ENCODE measurements around the gene ZNF57.
"Not testable (repeated sequence)": the region's sequence is repeated elsewhere in the genome, so short reads cannot be mapped to it uniquely, and the experiment has no call there.

Gene ZNF57

DNA sequence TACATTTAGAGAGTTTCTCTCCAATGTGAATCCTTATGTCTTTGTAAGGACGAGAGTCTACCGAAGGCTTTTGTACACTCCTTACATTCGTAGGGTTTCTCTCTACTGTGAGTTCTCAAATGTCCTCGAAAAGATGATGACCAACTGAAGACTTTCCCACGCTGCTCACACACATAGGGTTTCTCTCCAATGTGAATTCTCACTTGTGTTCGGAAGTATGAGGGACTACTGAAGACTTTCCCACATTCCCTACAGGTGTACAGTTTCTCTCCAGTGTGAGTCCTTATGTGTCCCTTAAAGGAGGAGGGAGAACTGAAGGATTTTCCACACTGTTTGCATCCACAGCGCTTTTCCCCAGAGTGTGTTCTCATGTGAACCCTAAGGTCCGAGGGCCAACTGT lies 4.0 kb upstream of the ZNF57 start:
- no peak for DNase-seq (ENCODE audit: low read depth in 2 of 2)

DNA sequence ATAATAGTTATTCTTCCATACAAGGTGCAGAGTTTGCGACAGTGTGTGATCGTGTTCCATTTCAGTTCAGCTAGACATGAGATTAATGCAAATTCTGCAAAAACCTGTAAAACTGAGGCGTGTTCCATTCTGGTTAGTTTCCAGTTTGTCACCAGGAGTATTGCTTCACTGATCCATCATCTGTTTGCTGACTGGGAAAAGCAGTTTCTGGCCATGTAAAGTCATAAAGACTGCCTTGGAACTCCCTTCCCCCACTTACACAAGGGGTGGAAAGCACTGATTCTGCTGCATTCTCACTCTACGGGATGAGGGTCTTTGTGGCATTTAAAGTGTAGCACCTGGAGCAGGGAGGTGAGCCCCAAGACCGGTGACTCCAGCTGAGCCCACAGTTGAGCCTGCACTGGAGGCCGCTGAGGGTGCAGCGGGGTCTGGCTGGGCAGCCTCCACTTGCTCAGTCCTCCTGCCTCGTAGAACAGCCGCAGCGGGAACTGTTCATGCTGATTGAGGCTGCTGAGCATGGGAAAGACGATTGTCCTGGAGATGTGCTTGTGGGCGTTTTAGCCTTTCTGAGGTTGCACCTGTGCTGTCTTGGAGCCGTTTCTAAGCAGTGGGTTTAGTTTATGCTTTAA lies 2.0 kb downstream of the ZNF57 start:
- no peak for DNase-seq (ENCODE audit: low read depth in 2 of 2)

GRCh38 chr19:2903326-2903725 lies 2.6 kb downstream of the ZNF57 start:
- not testable (repeated sequence) for DNase-seq (ENCODE audit: low read depth in 2 of 2)

DNA sequence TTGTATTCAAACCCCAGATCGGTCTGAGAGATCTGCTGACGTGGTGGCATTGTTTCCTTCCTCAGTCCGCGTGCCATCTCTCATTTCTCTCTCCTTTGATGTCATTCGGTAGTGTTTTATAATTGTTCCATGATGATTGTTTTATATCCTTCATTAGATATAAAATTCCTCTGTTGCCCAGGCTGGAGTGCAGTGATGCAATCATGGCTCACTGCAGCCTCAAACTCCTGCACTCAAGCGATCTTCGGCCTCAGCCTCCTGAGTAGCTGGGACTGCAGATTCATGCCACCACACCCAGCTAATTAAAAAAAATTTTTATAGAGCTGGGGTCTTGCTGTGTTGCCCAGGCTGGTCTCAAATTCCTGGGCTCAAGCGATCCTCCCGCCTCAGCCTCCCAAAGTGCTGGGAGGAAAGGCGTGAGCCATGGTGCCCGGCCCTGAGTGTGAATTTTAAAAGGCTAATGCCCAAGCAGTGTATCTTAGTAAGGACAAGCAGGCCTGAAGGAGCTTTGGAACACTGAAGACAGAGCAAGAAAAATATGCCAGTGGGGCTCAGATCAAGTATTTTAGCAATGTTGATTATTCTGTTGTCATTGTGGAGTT lies 5.3 kb downstream of the ZNF57 start:
- no peak for DNase-seq (ENCODE audit: low read depth in 2 of 2)

DNA sequence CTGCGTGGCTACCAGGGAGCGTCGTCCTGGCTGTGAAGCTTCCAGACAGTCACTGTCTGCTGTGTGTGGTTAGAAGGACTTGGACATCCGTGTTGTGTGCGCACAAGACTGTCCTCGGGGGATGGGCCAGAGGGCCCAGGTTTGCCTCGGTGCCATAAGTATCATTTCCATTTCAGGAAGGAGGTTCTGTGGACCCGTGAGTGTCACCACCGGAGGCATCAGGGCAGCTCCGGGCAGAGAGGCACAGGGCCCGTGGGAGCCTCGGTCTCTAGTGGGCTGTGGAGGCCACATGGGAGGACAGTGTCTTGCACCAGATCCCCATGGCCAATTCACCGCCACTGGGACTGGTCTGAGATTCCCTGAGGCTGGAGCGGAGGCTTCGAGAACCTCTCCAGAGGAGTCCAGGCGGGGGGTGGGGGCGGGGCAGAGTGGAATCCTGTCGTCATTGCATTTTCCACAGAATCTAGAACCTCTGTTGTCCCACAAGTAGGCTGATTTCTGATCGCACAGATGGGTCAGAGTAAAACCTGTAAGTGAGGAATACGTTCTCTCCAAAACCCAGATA lies 6.0 kb downstream of the ZNF57 start:
- DNase-seq (ENCODE audit: low read depth in 2 of 2), result no peak

- no peak for DNase-seq (ENCODE audit: low read depth in 2 of 2)
Measured at GRCh38 chr19:2912306-2912705, 11.6 kb downstream of the ZNF57 start.

DNA sequence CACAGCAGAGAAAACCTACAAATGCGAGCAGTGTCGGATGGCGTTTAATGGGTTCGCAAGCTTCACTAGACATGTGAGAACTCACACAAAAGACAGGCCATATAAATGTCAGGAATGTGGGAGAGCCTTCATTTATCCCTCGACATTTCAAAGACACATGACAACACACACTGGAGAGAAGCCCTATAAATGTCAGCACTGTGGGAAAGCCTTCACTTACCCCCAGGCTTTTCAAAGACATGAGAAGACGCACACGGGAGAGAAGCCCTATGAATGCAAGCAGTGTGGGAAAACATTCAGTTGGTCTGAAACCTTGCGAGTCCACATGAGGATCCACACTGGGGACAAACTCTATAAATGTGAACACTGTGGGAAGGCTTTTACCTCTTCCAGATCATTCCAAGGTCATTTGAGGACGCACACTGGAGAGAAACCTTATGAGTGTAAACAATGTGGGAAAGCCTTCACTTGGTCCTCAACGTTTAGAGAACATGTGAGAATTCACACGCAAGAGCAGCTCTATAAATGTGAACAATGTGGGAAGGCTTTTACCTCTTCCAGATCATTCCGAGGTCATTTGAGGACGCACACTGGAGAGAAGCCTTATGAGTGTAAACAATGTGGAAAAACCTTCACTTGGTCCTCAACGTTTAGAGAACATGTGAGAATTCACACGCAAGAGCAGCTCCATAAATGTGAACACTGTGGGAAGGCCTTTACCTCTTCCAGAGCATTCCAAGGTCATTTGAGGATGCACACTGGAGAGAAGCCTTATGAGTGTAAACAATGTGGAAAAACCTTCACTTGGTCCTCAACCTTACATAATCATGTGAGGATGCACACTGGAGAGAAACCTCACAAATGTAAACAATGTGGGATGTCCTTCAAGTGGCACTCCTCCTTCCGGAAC lies 16.8 kb downstream of the ZNF57 start:
- DNase-seq (ENCODE audit: low read depth in 2 of 2), result no peak

DNA sequence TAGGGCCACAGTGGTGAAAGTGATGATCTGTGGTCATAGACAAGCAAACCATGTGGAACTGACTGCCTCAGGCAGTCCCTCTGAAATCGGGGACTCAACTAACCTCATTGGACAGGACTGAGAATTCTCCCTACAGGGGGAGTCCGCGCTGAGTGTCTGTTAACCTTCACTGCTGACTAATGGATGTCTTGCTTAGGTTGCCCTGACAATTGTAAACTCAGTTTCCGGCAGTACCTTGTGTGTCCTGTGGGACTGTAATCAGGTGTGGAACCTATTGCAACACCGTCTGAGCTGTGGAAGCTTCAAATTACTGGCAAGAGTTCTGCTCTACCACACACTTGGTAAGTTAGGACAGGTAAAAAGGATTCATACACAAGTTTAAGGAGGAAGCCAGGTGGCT lies 22.3 kb downstream of the ZNF57 start:
- no peak for DNase-seq (ENCODE audit: low read depth in 2 of 2)

DNA sequence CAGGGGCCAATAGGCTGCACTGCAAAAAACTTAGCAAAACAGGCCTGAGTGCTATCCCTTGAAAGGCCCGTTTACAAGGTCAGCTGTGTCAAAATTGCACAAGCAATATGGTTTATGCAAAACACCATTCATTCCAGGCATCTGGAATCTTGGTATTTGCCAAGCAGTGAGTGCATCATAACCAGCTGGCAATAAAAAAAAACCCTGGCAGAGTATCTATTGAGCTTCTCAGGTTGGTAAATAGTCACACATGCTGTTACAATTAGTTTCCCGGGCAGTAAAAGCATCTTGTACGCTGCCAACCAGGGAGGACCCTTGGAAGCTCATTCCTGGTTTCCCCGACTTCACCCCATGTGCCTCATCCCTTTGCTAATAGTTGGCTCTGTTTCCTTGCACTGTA lies 22.8 kb downstream of the ZNF57 start:
- no peak for DNase-seq (ENCODE audit: low read depth in 2 of 2)

- DNase-seq (ENCODE audit: low read depth in 2 of 2), result no peak
Measured at GRCh38 chr19:2926341-2927031, 25.8 kb downstream of the ZNF57 start.

DNA sequence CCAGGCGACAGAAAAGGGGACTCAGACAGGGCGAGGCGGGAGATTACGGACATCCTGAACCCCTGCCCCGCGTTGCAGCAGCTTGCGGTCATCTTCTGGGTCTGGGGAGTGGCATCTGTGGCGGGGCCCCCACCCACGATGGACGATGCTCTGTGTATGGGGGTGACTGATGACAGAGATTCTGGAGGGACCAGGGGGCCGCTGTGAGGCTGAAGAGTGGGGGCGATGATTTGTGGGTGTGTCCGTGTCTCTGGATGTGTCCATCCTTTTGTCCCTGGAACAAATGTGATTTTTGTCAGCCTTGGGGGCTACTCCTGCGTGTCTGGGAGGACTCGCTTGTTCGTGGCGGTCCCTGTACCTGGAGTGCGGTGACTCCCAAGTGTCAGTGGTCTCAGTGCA lies 26.3 kb downstream of the ZNF57 start:
- DNase-seq (ENCODE audit: low read depth in 2 of 2), result no peak

- no peak for DNase-seq (ENCODE audit: low read depth in 2 of 2)
Measured at GRCh38 chr19:2933490-2933910, 32.8 kb downstream of the ZNF57 start.

DNA sequence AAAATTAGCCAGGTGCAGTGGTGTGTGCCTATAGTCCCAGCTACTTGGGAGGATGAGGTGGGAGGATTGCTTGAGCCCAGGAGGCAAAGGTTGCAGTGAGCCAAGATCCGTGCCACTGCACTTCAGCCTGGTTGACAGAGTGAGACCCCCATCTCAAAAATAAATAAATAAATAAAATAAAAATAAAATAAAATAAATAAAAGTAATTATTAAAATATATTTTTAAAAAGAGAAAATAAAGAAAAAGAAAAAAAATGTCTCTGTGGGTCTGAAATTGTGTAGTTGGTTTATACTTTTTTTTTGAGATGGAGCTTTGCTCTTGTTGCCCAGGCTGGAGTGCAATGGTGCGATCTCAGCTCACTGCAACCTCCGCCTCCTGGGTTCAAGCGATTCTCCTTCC lies 35.1 kb downstream of the ZNF57 start:
- DNase-seq (ENCODE audit: low read depth in 2 of 2), result not testable (repeated sequence)

GRCh38 chr19:2942928-2943640 lies 42.4 kb downstream of the ZNF57 start:
- no peak for DNase-seq (ENCODE audit: low read depth in 2 of 2)

- no peak for DNase-seq (ENCODE audit: low read depth in 2 of 2)
Measured at GRCh38 chr19:2944403-2944774, 43.7 kb downstream of the ZNF57 start.

GRCh38 chr19:2944775-2945574 lies 44.2 kb downstream of the ZNF57 start, which contains the start of gene ZNF77:
TSS of gene ZNF77 (minus strand) at chr19:2944971. CDS start at chr19:2944840, 131 bp downstream.
- DNase-seq (ENCODE audit: low read depth in 2 of 2), result peak; percentile 96 to 98

DNA sequence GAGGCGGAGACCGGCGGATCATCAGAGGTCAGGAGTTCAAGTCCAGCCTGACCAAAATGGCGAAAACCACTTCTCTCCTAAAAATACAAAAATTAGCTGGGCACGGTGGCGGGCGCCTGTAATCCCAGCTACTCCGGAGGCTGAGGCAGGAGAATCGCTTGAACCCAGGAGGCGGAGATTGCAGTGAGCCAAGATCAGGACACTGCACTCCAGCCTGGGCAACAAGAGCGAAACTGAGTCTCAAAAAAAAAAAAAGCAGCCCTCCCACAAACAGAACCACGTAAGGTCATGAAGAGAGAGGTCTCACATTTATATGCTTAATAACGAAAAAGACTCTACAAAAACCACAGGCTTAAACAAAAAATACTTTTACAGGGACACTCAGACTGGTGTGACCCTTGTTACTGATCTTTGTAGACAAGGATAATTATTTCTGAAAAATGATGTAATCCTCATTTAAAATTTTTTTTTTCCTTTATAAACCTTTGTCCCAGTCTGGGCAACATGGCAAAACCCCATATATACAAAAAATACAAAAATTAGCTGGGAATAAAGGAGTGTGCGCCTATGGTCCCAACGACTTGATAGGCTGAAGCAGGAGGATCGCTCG lies 45.0 kb downstream of the ZNF57 start:
- no peak for DNase-seq (ENCODE audit: low read depth in 2 of 2)

DNA sequence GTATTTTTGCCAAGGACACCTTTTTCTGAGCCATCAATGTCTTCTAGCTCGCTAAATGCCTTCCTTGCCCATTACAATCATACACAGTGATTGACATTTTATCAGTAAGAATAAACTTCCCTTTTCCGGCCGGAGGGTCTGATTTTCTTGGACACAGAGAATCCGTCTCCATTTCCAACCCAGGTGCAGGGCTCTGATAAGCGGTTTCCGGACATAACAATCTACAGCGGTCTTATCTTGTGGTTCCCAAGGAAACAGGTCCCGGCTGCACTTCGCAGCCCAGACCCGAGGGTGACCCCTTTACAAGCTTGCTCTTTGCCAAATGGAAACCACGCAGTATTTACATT lies 49.2 kb downstream of the ZNF57 start:
- no peak for DNase-seq (ENCODE audit: low read depth in 2 of 2)

- peak; percentile 100 for DNase-seq (ENCODE audit: low read depth in 2 of 2)
Measured at GRCh38 chr19:2950286-2951124, 49.8 kb downstream of the ZNF57 start.

Measured in stimulated activated CD8-positive, alpha-beta memory T cell treated with anti-CD3 and anti-CD28 coated beads, Interleukin-7, amount 100 ng/mL, for 1 hour (primary cell).